ENCODE data around the gene SLBP.

- TF ChIP-seq CTCF (IDR thresholded peaks at IDR 0.05) (no peak), EP300 (IDR thresholded peaks at IDR 0.05) (no peak)
Observed at GRCh38 chr4:1675136-1675801, 36.9 kb downstream of the SLBP start.
